Vagina (tissue), 2 donors: ENCODE data around the gene SLC25A12. TPM values are rescaled to one million over a fixed set of nuclear protein-coding genes. Genes with fewer than 3 reads are reported as not detected.

Experiments used
- DNase-seq, 2 donors: peaks; one replicate each; pipeline ENCODE4 v3.0.0-alpha.2; 2017; ENCODE audit errors: extremely low spot score in 2 of 2
- H3K27ac ChIP-seq: fragments of 200-600 bp; sonication (generic); one replicate; pipeline ENCODE4 v1.5.1; 2019
- H3K27me3 ChIP-seq: fragments of 200-600 bp; sonication (generic); one replicate; pipeline ENCODE4 v1.5.1; 2019
- H3K36me3 ChIP-seq, 2 donors: fragments of 200-600 bp; sonication (generic); one replicate each; pipeline ENCODE4 v1.5.1; 2017 to 2019
- H3K4me1 ChIP-seq: fragments of 200-600 bp; sonication (generic); one replicate; pipeline ENCODE4 v1.5.1; 2019
- H3K4me3 ChIP-seq, 2 donors: fragments of 200-600 bp; sonication (generic); 1 replicate in 1 of 2; 2 replicates in 1 of 2; pipeline ENCODE4 v1.5.1; 2016 to 2019
- H3K9me3 ChIP-seq: fragments of 200-600 bp; sonication (generic); one replicate; pipeline ENCODE4 v1.5.1; 2019
- CTCF ChIP-seq, 3 experiments: fragments of 450-650 bp in 2 of 3; fragments of 200-600 bp in 1 of 3; sonication (generic) in 1 of 3; IDR thresholded peaks; one replicate each; pipeline ENCODE4 v1.5.1; 2017 to 2019; ENCODE audit warnings: antibody characterized with exemption in 3 of 3, mild to moderate bottlenecking in 2 of 3, moderate library complexity in 2 of 3
- POLR2A ChIP-seq, 2 donors: fragments of 450-650 bp; IDR thresholded peaks; one replicate each; pipeline ENCODE4 v1.6.1; 2017; ENCODE audit warnings: antibody characterized with exemption in 2 of 2, mild to moderate bottlenecking in 2 of 2, moderate library complexity in 2 of 2
- POLR2AphosphoS5 ChIP-seq, 2 donors: sonication (generic); formaldehyde crosslinking; IDR thresholded peaks; one replicate each; pipeline ENCODE4 v1.9.0; 2017; ENCODE audit warnings: antibody characterized with exemption in 2 of 2, mild to moderate bottlenecking in 2 of 2, low read depth in 1 of 2; ENCODE audit not compliant: insufficient read depth in 1 of 2
- intact Hi-C: fragments of 100-400 bp; cut with DNase I; formaldehyde crosslinking; loops from one replicate; pipeline ENCODE4 v1.15.1; 2023
- total RNA-seq: library from RNA; depleted of rRNA; stranded (reverse); fragments of >200 nt; gene quantifications from one replicate; pipeline ENCODE4 v1.2.3, GENCODE V29; 2016

The SLC25A12 gene
- total RNA-seq, 1 donor from 2014 or later, result 26.0 TPM

- Histone ChIP-seq H3K36me3 (no peaks in the 10 kb centered on the region), H3K27ac (no peak overlapping the region), H3K4me1 (peaks cover 16% of the 10 kb centered on the region), H3K27me3 (no peaks in the 10 kb centered on the region), H3K4me3 (no peak overlapping the region), H3K9me3 (no peaks in the 10 kb centered on the region)
- intact Hi-C loops, result no loop called here
- TF ChIP-seq CTCF (IDR thresholded peaks at IDR 0.05), result no peak
- no peak for TF ChIP-seq POLR2A (IDR thresholded peaks at IDR 0.05)
- no peak for TF ChIP-seq POLR2AphosphoS5 (IDR thresholded peaks at IDR 0.05; ENCODE audit: insufficient read depth in 1 of 2, low read depth in 1 of 2)
- DNase-seq, result no peak
These were observed 30.3 kb upstream of the SLC25A12 start for GRCh38 chr2:171924170-171924942.

- no peaks in the 10 kb centered on the region for H3K9me3 ChIP-seq
- TF ChIP-seq POLR2A (IDR thresholded peaks at IDR 0.05) (no peak), CTCF (IDR thresholded peaks at IDR 0.05) (no peak), POLR2AphosphoS5 (IDR thresholded peaks at IDR 0.05; ENCODE audit: insufficient read depth in 1 of 2, low read depth in 1 of 2) (no peak)
- H3K4me3 ChIP-seq, result peak overlapping the region; percentile 83 to 94
- H3K27me3 ChIP-seq, result no peaks in the 10 kb centered on the region
- no peaks in the 10 kb centered on the region for H3K36me3 ChIP-seq
- DNase-seq, result no peak
- H3K4me1 ChIP-seq, result peaks cover 16% of the 10 kb centered on the region
- peak overlapping the region; percentile 97 for H3K27ac ChIP-seq
- intact Hi-C loops, result no loop called here
These were observed 29.2 kb upstream of the SLC25A12 start for GRCh38 chr2:171923206-171923605.

- Histone ChIP-seq H3K4me1 (peaks cover 16% of the 10 kb centered on the region), H3K27ac (peak within 1 kb of the TSS; percentile 97), H3K36me3 (no peaks in the 10 kb centered on the region), H3K4me3 (peak within 1 kb of the TSS; percentile 83 to 94), H3K9me3 (no peaks in the 10 kb centered on the region), H3K27me3 (no peaks in the 10 kb centered on the region)
- intact Hi-C loops, result no loop called here
- TF ChIP-seq CTCF (IDR thresholded peaks at IDR 0.05), result no peak
- peak; percentile 89 to 90 for TF ChIP-seq POLR2AphosphoS5 (IDR thresholded peaks at IDR 0.05; ENCODE audit: insufficient read depth in 1 of 2, low read depth in 1 of 2)
- TF ChIP-seq POLR2A (IDR thresholded peaks at IDR 0.05), result peak in 1 of 2 donors; percentile 47
- peak; percentile 97 to 99 for DNase-seq
These were observed 28.4 kb upstream of the SLC25A12 start, which contains the start of gene HAT1 for GRCh38 chr2:171922230-171923022. TSS of gene HAT1 (plus strand) at chr2:171922461. CDS start at chr2:171922501, 40 bp downstream.

- peak overlapping the region; percentile 97 for H3K27ac ChIP-seq
- no peak for DNase-seq
- intact Hi-C loops, result no loop called here
- no peaks in the 10 kb centered on the region for H3K27me3 ChIP-seq
- peak overlapping the region; percentile 83 to 94 for H3K4me3 ChIP-seq
- H3K4me1 ChIP-seq, result peaks cover 16% of the 10 kb centered on the region
- H3K36me3 ChIP-seq, result no peaks in the 10 kb centered on the region
- no peaks in the 10 kb centered on the region for H3K9me3 ChIP-seq
- no peak for TF ChIP-seq POLR2A (IDR thresholded peaks at IDR 0.05)
- TF ChIP-seq CTCF (IDR thresholded peaks at IDR 0.05), result no peak
- TF ChIP-seq POLR2AphosphoS5 (IDR thresholded peaks at IDR 0.05; ENCODE audit: insufficient read depth in 1 of 2, low read depth in 1 of 2), result no peak
These were observed 27.9 kb upstream of the SLC25A12 start for GRCh38 chr2:171921970-171922229.

GRCh38 chr2:171919453-171919852 is 25.4 kb upstream of the SLC25A12 start:
- TF ChIP-seq POLR2A (IDR thresholded peaks at IDR 0.05) (no peak), POLR2AphosphoS5 (IDR thresholded peaks at IDR 0.05; ENCODE audit: insufficient read depth in 1 of 2, low read depth in 1 of 2) (no peak), CTCF (IDR thresholded peaks at IDR 0.05) (no peak)
- intact Hi-C loops, result no loop called here
- DNase-seq, result no peak
- Histone ChIP-seq H3K27me3 (no peaks in the 10 kb centered on the region), H3K27ac (no peak overlapping the region), H3K4me3 (no peak overlapping the region), H3K9me3 (no peaks in the 10 kb centered on the region), H3K4me1 (peaks cover 16% of the 10 kb centered on the region), H3K36me3 (no peaks in the 10 kb centered on the region)
